Fibroblast of lung (primary cell): ENCODE measurements around the gene FBXL13.

ENCODE experiments used
- CTCF ChIP-seq, 2 donors: IDR thresholded peaks in 1 of 2; conservative IDR thresholded peaks in 1 of 2; 1 replicate in 1 of 2; 2 replicates in 1 of 2; pipeline ENCODE4 v1.5.1; 2011 to 2012; ENCODE audit warnings: low read length in 2 of 2, control low read depth in 1 of 2, inconsistent platforms in 1 of 2, low read depth in 1 of 2, mild to moderate bottlenecking in 1 of 2
- EZH2 ChIP-seq: IDR thresholded peaks from 2 replicates; pipeline ENCODE4 v1.5.1; 2012; ENCODE audit warnings: low read length, control low read depth, mild to moderate bottlenecking; ENCODE audit errors: missing control alignments

- TF ChIP-seq CTCF (conservative IDR thresholded peaks at IDR 0.05 in 1 of 2, IDR thresholded peaks at IDR 0.05 in 1 of 2; ENCODE audit: low read depth in 1 of 2, low read length in 2 of 2) (no peak), EZH2 (no peak)
These were observed 179.0 kb downstream of the FBXL13 start for GRCh38 chr7:102895602-102896001.
